NT2/D1 (cell line): ENCODE measurements around the gene MT1G.

Experiments
- SUZ12 ChIP-seq: IDR thresholded peaks from 2 replicates; pipeline ENCODE4 v1.6.1; 2011; ENCODE audit not compliant: insufficient read length, insufficient read depth; ENCODE audit errors: extremely low read depth
- YY1 ChIP-seq: IDR thresholded peaks from 2 replicates; pipeline ENCODE4 v1.6.1; 2011; ENCODE audit not compliant: insufficient read length, insufficient read depth
- ZNF274 ChIP-seq: IDR thresholded peaks from 2 replicates; pipeline ENCODE4 v1.6.1; 2011; ENCODE audit warnings: mild to moderate bottlenecking, low read depth, low read length

DNA sequence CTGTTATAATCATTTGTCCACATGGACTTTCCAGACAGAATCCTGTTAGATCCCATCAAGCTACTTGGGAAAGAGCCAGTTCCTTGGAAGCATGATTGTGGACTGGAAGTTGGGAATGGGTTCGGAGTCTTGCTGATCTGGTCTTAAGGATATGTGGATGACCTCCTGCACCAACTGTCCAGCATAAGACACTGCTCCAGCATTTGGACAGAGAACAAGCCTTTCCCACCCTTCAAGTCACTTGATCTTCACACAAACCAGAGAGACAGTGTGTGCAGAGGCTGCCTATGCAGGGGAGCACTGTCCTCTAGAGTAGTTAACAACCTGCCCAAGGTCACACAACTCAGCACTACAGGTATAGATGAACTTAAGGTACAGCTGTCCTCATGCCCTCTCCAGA is 22.0 kb downstream of the MT1G start:
- TF ChIP-seq YY1 (no peak), SUZ12 (no peak), ZNF274 (no peak)
